Measurements from ENCODE around the gene MUC21.

The MUC21 gene

DNA sequence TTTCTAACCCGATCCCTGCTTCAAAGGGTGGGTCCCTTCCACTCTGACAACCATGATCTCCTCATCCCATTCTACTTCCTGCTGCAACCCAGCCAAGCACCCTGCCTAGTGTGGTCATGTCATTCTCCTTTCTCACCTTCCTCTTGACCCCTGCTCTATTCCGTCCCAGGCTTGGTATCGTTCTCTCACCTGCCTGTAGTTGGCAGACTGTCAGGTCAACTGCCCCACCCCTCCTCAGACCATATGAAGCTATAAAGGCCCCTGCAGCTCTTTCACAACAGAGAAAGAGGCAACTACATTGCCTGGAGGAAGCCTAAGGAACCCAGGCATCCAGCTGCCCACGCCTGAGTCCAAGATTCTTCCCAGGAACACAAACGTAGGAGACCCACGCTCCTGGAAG is at the start of gene MUC21:
MUC21 (plus strand) TSS at position 280 of the 400 bp plus-strand sequence. CDS start 241 bp downstream, outside the sequence.
- DNase-seq (ENCODE audit: low read depth in 3 of 3): no peak

DNA sequence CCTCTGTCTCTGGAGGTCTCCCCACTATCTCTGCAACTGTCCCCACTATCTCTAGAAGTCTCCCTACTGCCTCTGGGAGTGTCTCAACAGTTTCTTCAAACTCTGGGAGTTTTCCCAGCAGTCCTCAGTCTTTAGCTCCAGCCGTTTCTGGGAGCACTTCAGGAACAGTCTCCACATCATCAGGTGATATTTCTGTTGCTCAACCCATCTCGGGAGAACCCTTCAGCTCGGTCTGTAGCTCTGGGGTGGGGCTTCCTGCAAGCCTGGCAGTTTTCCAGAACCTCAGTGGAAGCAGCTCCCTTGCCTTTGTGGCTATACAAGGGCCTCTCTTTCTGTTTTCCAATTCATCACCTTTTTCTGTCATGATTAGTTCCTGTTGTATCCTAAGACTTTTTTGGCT is 48.5 kb upstream of the MUC21 start:
- no peak for DNase-seq (ENCODE audit: low read depth in 3 of 3)

- no peak for DNase-seq (ENCODE audit: low read depth in 3 of 3)
Measured at GRCh38 chr6:30937265-30937664, 46.3 kb upstream of the MUC21 start.

DNA sequence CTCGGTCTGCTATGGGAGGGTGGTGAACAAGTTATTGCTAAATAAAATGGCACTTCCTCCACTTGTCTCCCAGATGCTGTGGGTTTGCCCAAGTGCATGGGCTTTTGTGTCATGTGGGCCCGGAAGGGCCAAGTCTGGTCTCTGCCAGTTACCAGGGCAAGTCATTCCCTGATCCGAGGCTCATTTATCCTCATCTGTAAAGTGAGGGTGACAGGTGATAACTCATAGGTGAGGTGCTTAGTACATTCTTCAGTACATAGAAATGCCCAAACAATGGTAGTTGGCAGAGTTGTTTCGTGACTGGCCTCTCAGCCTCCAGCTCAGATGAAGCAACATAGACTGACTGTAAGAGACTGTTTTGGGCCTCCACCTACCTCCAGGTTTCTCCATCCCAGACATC is 44.8 kb upstream of the MUC21 start:
- no peak for DNase-seq (ENCODE audit: low read depth in 3 of 3)

DNA sequence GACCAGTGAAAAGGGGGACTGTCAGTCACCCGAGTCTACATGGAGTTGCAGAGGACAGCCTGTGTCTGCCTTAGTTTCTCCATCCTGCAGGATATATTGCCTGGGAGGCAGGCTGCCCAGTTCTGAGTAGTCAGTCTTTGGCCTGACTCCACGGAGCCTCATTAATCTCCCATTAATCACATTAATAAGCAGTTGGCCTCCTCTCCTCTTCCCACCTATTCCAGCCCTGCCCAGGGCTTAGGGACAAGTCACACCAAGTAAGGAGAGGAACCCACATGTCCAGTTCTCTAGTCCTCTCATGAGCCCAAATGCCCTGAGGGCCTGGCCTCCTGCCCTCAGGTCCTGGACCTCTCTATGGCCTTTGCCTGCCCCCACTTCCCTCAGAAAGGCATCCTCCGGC is 44.0 kb upstream of the MUC21 start:
- DNase-seq (ENCODE audit: low read depth in 3 of 3): no peak

GRCh38 chr6:30940361-30940986 is 43.0 kb upstream of the MUC21 start, which contains the start of gene MUCL3:
Gene MUCL3 (plus strand): TSS chr6:30940973. CDS start chr6:30941000, 27 bp downstream.
- DNase-seq (ENCODE audit: low read depth in 3 of 3): no peak

DNA sequence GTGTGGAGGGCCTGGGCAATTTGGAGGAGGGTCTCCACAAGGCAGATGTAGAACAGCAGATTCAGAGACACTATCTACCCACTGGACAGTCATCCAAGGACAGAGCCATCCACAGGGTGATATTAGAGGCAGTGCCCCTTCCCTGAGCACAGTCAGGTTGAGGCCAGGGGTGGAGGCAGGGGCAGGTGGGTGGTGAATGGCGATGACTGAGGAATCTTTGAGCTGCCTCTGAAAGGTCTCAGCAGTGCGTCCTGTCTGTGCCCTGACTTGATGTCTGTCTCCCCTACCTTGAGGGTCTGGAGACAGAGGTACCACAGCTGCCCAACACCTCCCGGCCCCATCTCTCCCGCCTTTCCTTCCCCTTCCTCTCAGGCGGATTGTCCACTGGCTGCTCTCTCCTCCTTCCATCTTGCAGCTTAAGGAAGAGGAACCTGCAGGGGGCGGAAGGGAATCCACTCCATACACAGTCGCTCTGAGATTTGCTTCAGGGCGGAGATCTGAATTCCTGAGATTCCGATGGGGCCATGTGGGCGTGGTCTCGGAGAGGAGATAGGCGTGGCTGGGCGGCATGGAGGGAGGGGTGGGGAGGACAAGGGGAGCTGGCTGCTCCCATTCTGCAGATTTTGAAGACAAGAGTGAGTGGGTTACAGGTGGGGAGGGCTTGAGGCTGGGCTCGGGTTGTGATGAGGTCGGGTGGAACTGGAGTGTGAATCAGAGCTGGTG is 41.0 kb upstream of the MUC21 start:
- no peak for DNase-seq (ENCODE audit: low read depth in 3 of 3)

- DNase-seq (ENCODE audit: low read depth in 3 of 3): no peak
Measured at GRCh38 chr6:30944051-30944450, 39.5 kb upstream of the MUC21 start.

DNA sequence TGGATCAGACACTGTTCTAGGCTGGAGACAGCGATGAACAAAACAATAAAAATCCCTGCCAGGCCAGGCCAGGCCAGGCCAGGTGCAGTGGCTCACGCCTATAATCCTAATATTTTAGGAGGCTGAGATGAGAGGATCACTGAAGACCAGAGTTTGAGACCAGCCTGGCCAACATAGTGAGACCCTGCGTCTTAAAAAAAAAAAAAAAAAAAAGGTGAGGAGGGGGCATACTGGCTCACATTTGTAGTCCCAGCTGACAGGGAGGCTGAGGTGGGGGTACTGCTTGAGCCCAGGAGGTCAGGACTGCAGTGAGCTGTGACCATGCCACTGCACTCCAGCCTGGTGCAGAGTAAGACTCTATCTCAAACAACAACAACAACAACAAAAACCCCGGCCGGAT is 38.2 kb upstream of the MUC21 start:
- no peak for DNase-seq (ENCODE audit: low read depth in 3 of 3)

DNA sequence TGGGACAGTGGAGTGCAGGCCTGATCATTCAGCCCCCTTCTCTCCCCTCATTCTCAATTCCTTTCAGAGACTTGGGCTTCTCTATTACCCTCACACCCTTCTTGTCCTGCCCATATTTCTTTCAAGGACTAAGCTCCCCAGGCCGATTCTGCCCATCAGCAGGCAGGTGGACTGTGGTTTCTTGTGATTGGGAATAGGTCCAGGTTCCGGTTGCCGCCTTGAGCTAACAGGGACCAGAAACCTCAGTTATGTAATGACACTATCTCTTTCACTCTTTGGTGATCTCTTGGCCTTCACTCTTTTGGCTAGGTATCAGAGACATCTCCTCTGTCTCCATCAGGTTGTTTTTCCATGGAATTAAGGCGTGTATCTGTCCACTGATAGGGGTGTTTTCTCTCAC is 36.3 kb upstream of the MUC21 start:
- no peak for DNase-seq (ENCODE audit: low read depth in 3 of 3)

- no peak for DNase-seq (ENCODE audit: low read depth in 3 of 3)
Measured at GRCh38 chr6:30948811-30949210, 34.7 kb upstream of the MUC21 start.

DNA sequence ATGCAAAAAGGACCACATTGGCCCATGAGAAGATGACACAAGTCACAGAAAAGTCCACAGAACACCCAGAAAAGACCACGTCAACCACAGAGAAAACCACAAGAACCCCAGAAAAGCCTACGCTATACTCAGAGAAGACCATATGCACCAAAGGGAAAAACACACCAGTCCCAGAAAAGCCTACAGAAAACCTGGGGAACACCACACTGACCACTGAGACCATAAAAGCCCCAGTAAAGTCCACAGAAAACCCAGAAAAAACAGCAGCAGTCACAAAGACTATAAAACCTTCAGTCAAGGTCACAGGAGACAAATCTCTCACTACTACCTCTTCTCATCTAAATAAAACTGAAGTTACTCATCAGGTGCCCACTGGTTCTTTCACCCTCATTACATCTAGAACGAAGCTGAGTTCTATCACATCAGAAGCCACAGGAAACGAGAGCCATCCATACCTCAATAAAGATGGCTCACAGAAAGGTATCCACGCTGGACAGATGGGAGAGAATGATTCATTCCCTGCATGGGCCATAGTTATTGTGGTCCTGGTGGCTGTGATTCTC is 31.5 kb upstream of the MUC21 start:
- no peak for DNase-seq (ENCODE audit: low read depth in 3 of 3)

- DNase-seq (ENCODE audit: low read depth in 3 of 3): no peak
Measured at GRCh38 chr6:30954631-30955366, 28.7 kb upstream of the MUC21 start.

GRCh38 chr6:30955367-30956042 is 28.0 kb upstream of the MUC21 start:
- DNase-seq (ENCODE audit: low read depth in 3 of 3): peak; percentile 39 to 64 (median 64)

DNA sequence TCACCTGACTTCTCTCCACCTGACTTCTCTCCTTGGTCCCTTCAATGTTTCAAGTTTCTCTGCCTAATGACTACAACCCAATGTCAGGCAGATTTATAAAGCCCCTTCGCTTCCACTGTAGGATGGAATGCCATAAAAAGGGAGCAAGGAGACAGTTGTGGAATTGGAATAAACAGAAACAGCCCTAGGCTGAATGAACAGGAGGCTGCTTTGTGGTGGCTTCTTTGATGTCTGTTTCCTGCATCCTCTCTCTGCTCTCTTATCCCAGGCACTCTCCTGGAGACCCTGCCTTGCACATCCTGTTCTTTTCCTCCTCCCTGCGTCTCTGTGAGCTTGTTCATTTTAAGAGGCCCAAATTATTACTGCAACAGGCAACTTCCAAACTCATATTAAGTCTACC is 25.8 kb upstream of the MUC21 start:
- DNase-seq (ENCODE audit: low read depth in 3 of 3): no peak

DNA sequence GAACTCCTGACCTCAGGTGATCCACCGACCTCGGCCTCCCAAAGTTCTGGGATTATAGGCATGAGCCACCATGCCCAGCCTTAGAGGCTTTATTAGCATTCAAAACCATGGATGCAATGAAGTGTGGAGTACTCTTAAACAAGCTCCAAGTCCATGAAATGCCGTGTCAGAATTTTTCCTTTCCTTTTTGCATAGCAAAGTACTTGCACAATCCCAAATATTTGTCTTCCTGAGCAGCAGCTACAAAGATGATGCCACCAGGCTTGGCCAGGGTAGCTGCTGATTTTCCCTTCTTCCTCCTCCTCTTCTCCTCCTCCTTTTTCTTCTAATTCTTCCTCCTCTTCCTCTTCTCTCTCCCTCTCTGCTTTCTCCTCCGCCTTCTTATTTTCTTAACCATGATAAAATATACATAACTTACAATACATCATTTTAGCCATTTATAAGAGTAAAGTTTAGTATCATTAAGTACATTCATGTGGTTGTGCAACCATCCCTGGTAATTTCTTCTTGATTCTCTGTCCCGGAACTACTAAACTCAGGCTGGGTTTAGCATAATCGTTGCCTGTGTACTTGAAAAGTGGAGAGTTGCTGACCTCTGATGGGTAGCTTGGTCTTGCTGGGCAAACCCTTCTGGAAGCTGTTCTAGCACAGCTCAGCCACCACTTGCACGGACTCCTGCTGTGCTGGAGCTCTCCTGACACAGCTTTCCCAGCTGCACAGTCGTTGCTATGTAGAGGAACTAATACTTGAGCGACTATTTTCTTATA is 22.4 kb upstream of the MUC21 start:
- DNase-seq (ENCODE audit: low read depth in 3 of 3): no peak

GRCh38 chr6:30962716-30963115 is 20.8 kb upstream of the MUC21 start:
- no peak for DNase-seq (ENCODE audit: low read depth in 3 of 3)

- no peak for DNase-seq (ENCODE audit: low read depth in 3 of 3)
Measured at GRCh38 chr6:30963641-30964040, 19.9 kb upstream of the MUC21 start.

- DNase-seq (ENCODE audit: low read depth in 3 of 3): no peak
Measured at GRCh38 chr6:30964075-30964474, 19.4 kb upstream of the MUC21 start.

DNA sequence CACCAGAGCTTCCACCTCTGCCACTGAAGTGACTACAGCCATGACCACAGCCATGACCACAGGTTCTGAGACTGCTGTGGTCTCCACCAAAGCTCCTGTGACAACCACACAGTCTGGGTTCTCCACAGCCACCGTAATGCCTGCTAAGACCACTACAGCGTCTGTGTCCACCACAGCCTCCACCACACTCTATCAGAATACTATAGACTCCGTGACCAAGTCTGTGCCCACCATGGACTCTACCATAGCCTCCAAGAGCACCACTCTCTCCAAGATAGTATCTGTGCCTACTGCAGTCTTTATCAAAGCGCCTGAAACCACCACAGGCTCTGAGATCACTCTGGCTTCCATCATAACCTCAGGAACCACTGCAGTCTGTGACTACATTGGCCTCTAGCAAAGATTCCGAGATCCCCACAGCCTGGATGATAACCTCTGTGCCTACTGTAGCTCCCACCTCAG is 18.3 kb upstream of the MUC21 start:
- DNase-seq (ENCODE audit: low read depth in 3 of 3): no peak

- no peak for DNase-seq (ENCODE audit: low read depth in 3 of 3)
Measured at GRCh38 chr6:30966154-30966553, 17.4 kb upstream of the MUC21 start.

Data from stimulated activated CD4-positive, alpha-beta T cell treated with anti-CD3 and anti-CD28 coated beads, TNF-alpha, amount 100 ng/mL, for 4 hours (primary cell).